Vagina (tissue), 2 donors: Measurements from ENCODE around the gene SELENOO. TPM values are rescaled to one million over a fixed set of nuclear protein-coding genes. Genes with fewer than 3 reads are reported as not detected.

Experiments
- DNase-seq, 2 donors: peaks; one replicate each; pipeline ENCODE4 v3.0.0-alpha.2; 2017; ENCODE audit errors: extremely low spot score in 2 of 2
- H3K27ac ChIP-seq: fragments of 200-600 bp; sonication (generic); one replicate; pipeline ENCODE4 v1.5.1; 2019
- H3K27me3 ChIP-seq: fragments of 200-600 bp; sonication (generic); one replicate; pipeline ENCODE4 v1.5.1; 2019
- H3K36me3 ChIP-seq, 2 donors: fragments of 200-600 bp; sonication (generic); one replicate each; pipeline ENCODE4 v1.5.1; 2017 to 2019
- H3K4me1 ChIP-seq: fragments of 200-600 bp; sonication (generic); one replicate; pipeline ENCODE4 v1.5.1; 2019
- H3K4me3 ChIP-seq, 2 donors: fragments of 200-600 bp; sonication (generic); 1 replicate in 1 of 2; 2 replicates in 1 of 2; pipeline ENCODE4 v1.5.1; 2016 to 2019
- H3K9me3 ChIP-seq: fragments of 200-600 bp; sonication (generic); one replicate; pipeline ENCODE4 v1.5.1; 2019
- CTCF ChIP-seq, 3 experiments: fragments of 450-650 bp in 2 of 3; fragments of 200-600 bp in 1 of 3; sonication (generic) in 1 of 3; IDR thresholded peaks; one replicate each; pipeline ENCODE4 v1.5.1; 2017 to 2019; ENCODE audit warnings: antibody characterized with exemption in 3 of 3, mild to moderate bottlenecking in 2 of 3, moderate library complexity in 2 of 3
- POLR2A ChIP-seq, 2 donors: fragments of 450-650 bp; IDR thresholded peaks; one replicate each; pipeline ENCODE4 v1.6.1; 2017; ENCODE audit warnings: antibody characterized with exemption in 2 of 2, mild to moderate bottlenecking in 2 of 2, moderate library complexity in 2 of 2
- POLR2AphosphoS5 ChIP-seq, 2 donors: sonication (generic); formaldehyde crosslinking; IDR thresholded peaks; one replicate each; pipeline ENCODE4 v1.9.0; 2017; ENCODE audit warnings: antibody characterized with exemption in 2 of 2, mild to moderate bottlenecking in 2 of 2, low read depth in 1 of 2; ENCODE audit not compliant: insufficient read depth in 1 of 2
- intact Hi-C: fragments of 100-400 bp; cut with DNase I; formaldehyde crosslinking; loops from one replicate; pipeline ENCODE4 v1.15.1; 2023
- total RNA-seq: library from RNA; depleted of rRNA; stranded (reverse); fragments of >200 nt; gene quantifications from one replicate; pipeline ENCODE4 v1.2.3, GENCODE V29; 2016

Gene SELENOO
- total RNA-seq, 1 donor from 2014 or later: 39.0 TPM

- no peak overlapping the region for H3K27ac ChIP-seq
- no peak for DNase-seq
- TF ChIP-seq CTCF (IDR thresholded peaks at IDR 0.05): no peak
- no peak for TF ChIP-seq POLR2AphosphoS5 (IDR thresholded peaks at IDR 0.05; ENCODE audit: insufficient read depth in 1 of 2, low read depth in 1 of 2)
- no peak for TF ChIP-seq POLR2A (IDR thresholded peaks at IDR 0.05)
- H3K36me3 ChIP-seq: no peaks in the 10 kb centered on the region
- no peaks in the 10 kb centered on the region for H3K4me1 ChIP-seq
- H3K27me3 ChIP-seq: no peaks in the 10 kb centered on the region
- intact Hi-C loops: no loop called here
- H3K4me3 ChIP-seq: no peak overlapping the region
- no peaks in the 10 kb centered on the region for H3K9me3 ChIP-seq
Measured at GRCh38 chr22:50176850-50177536, 23.8 kb upstream of the SELENOO start.

GRCh38 chr22:50177537-50178470, 23.0 kb upstream of the SELENOO start:
- H3K27me3 ChIP-seq: no peaks in the 10 kb centered on the region
- no peaks in the 10 kb centered on the region for H3K9me3 ChIP-seq
- H3K27ac ChIP-seq: no peak overlapping the region
- TF ChIP-seq CTCF (IDR thresholded peaks at IDR 0.05): no peak
- TF ChIP-seq POLR2AphosphoS5 (IDR thresholded peaks at IDR 0.05; ENCODE audit: insufficient read depth in 1 of 2, low read depth in 1 of 2): no peak
- TF ChIP-seq POLR2A (IDR thresholded peaks at IDR 0.05): no peak
- no peaks in the 10 kb centered on the region for H3K36me3 ChIP-seq
- no peaks in the 10 kb centered on the region for H3K4me1 ChIP-seq
- intact Hi-C loops: no loop called here
- no peak for DNase-seq
- no peak overlapping the region for H3K4me3 ChIP-seq

GRCh38 chr22:50178471-50178864, 22.3 kb upstream of the SELENOO start:
- intact Hi-C loops: no loop called here
- Histone ChIP-seq H3K4me3 (no peak overlapping the region), H3K36me3 (no peaks in the 10 kb centered on the region), H3K4me1 (peaks cover 2% of the 10 kb centered on the region), H3K27me3 (no peaks in the 10 kb centered on the region), H3K27ac (no peak overlapping the region), H3K9me3 (no peaks in the 10 kb centered on the region)
- DNase-seq: no peak
- no peak for TF ChIP-seq POLR2AphosphoS5 (IDR thresholded peaks at IDR 0.05; ENCODE audit: insufficient read depth in 1 of 2, low read depth in 1 of 2)
- TF ChIP-seq POLR2A (IDR thresholded peaks at IDR 0.05): no peak
- TF ChIP-seq CTCF (IDR thresholded peaks at IDR 0.05): no peak

GRCh38 chr22:50178871-50179869, 21.6 kb upstream of the SELENOO start:
- Histone ChIP-seq H3K27ac (no peak overlapping the region), H3K27me3 (no peaks in the 10 kb centered on the region), H3K9me3 (no peaks in the 10 kb centered on the region), H3K36me3 (no peaks in the 10 kb centered on the region), H3K4me1 (peaks cover 9% of the 10 kb centered on the region), H3K4me3 (no peak overlapping the region)
- TF ChIP-seq POLR2AphosphoS5 (IDR thresholded peaks at IDR 0.05; ENCODE audit: insufficient read depth in 1 of 2, low read depth in 1 of 2): no peak
- no peak for TF ChIP-seq CTCF (IDR thresholded peaks at IDR 0.05)
- no peak for TF ChIP-seq POLR2A (IDR thresholded peaks at IDR 0.05)
- no peak for DNase-seq
- intact Hi-C loops: no loop called here
